OCI-LY3 (cell line): ENCODE results near the gene RALGAPB.

Experiments
- H2AFZ ChIP-seq: fragments of 200-600, 300-600 bp; shearing (Covaris generic); 2 replicates; pipeline ENCODE4 v1.6.0; 2014; ENCODE audit warnings: antibody characterized with exemption, low read depth, low read length
- H3K27ac ChIP-seq: fragments of 200-600, 300-600 bp; sonication (generic); 2 replicates; pipeline ENCODE4 v1.5.1; 2014; ENCODE audit warnings: mild to moderate bottlenecking, low read length, moderate library complexity, mixed read lengths
- H3K27me3 ChIP-seq: fragments of 200-600, 300-600 bp; sonication (generic); 2 replicates; pipeline ENCODE4 v1.6.1; 2014; ENCODE audit warnings: low read depth, low read length, mixed read lengths
- H3K36me3 ChIP-seq: fragments of 200-600, 300-600 bp; sonication (generic); replicated peaks from 2 replicates; pipeline ENCODE3; 2014; ENCODE audit warnings: low read depth, low read length, mixed read lengths
- H3K4me1 ChIP-seq: fragments of 300-600, 200-600 bp; sonication (generic); 2 replicates; pipeline ENCODE4 v1.6.1; 2014; ENCODE audit warnings: low read length, mixed read lengths
- H3K4me2 ChIP-seq: fragments of 200-600, 300-600 bp; sonication (generic); 2 replicates; pipeline ENCODE4 v1.6.1; 2014; ENCODE audit warnings: low read length, mixed read lengths
- H3K4me3 ChIP-seq: fragments of 300-600, 200-600 bp; sonication (generic); 2 replicates; pipeline ENCODE4 v1.5.1; 2014; ENCODE audit warnings: antibody characterized with exemption, mild to moderate bottlenecking, low read length, moderate library complexity
- H3K79me2 ChIP-seq: fragments of 300-600, 200-600 bp; shearing (Covaris generic); 2 replicates; pipeline ENCODE4 v1.6.1; 2014; ENCODE audit warnings: mild to moderate bottlenecking, low read length, mixed read lengths
- H3K9ac ChIP-seq: fragments of 300-600, 200-600 bp; shearing (Covaris generic); 2 replicates; pipeline ENCODE4 v1.6.0; 2014; ENCODE audit warnings: mild to moderate bottlenecking, low read length, moderate library complexity
- H3K9me3 ChIP-seq: fragments of 200-600, 300-600 bp; shearing (Covaris generic); 2 replicates; pipeline ENCODE4 v1.6.1; 2014; ENCODE audit warnings: low read length, mixed read lengths; ENCODE audit not compliant: insufficient read depth
- H4K20me1 ChIP-seq: fragments of 200-600, 300-600 bp; sonication (generic); 2 replicates; pipeline ENCODE4 v1.6.1; 2016; ENCODE audit warnings: low read length, mixed read lengths; ENCODE audit not compliant: insufficient read depth
- EZH2phosphoT487 ChIP-seq: fragments of 200-600 bp; shearing (Covaris generic); IDR thresholded peaks from 2 replicates; pipeline ENCODE4 v1.6.1; 2018; ENCODE audit warnings: antibody characterized with exemption, mixed run types, low read depth
- TF ChIP-seq, protein P1 (sequence below): fragments of 200-600, 300-600 bp; sonication (generic); IDR thresholded peaks from 2 replicates; pipeline ENCODE4 v1.5.1; 2014; ENCODE audit warnings: antibody characterized with exemption, low read length, low read depth

The RALGAPB gene

DNA sequence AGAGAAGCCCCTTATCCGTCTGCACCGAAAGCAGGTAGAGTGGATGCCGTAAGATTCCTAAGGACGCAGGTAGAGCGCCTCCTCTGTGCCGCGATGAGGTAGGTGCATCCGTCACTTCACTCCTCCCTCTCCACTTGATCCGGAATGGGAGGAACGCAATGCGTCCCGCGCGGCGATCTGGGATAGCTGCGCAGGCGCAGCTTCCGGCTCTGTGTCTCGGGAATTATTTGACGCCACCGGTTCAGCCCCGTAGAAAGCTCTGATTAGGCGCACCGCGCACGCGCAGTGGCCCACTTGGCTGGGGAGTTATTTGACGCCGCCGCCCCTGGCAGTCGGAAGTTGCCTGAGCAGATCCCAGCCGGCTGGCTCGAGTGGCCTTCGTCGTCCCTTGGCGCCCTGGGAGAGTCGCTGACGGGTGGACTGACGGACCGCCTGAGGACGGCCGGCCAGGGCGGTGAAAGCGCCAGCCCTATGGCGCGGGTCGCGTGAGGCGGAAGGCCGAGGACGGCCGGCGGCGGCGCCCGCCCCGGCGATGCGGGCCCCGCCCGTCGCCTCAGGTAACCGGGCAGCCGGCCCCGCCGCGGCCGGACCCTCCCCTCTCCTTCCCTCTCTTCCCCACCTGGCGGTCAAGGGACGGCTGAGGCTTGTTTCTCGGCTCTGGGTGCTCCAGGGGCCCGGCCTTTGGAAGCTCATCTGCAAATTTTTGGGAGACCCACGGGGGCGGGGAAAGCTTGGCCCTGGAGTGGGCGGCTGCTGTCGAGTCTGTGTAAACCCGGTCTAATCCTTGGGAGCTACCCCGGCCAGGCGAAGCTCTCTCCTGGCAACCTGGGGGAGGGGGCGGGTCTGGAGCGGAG, at the start of gene RALGAPB:
Gene RALGAPB (plus strand): TSS at position 331 of the 854 bp plus-strand sequence. CDS start 15,590 bp downstream, outside the sequence.
- H3K27ac ChIP-seq: no peak within 1 kb of the TSS
- TF ChIP-seq, protein P1, sequence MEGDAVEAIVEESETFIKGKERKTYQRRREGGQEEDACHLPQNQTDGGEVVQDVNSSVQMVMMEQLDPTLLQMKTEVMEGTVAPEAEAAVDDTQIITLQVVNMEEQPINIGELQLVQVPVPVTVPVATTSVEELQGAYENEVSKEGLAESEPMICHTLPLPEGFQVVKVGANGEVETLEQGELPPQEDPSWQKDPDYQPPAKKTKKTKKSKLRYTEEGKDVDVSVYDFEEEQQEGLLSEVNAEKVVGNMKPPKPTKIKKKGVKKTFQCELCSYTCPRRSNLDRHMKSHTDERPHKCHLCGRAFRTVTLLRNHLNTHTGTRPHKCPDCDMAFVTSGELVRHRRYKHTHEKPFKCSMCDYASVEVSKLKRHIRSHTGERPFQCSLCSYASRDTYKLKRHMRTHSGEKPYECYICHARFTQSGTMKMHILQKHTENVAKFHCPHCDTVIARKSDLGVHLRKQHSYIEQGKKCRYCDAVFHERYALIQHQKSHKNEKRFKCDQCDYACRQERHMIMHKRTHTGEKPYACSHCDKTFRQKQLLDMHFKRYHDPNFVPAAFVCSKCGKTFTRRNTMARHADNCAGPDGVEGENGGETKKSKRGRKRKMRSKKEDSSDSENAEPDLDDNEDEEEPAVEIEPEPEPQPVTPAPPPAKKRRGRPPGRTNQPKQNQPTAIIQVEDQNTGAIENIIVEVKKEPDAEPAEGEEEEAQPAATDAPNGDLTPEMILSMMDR: peak; percentile 65
- TF ChIP-seq EZH2phosphoT487: no peak
- H3K36me3 ChIP-seq: peaks cover 3% of the 10 kb centered on the region
- peak within 1 kb of the TSS; percentile 98 for H2AFZ ChIP-seq
- peaks cover 20% of the 10 kb centered on the region for H4K20me1 ChIP-seq
- H3K9me3 ChIP-seq: no peaks in the 10 kb centered on the region
- H3K79me2 ChIP-seq: peaks cover 46% of the 10 kb centered on the region
- peak within 1 kb of the TSS; percentile 97 for H3K4me2 ChIP-seq
- H3K9ac ChIP-seq: peak within 1 kb of the TSS; percentile 85
- H3K27me3 ChIP-seq: peaks cover 8% of the 10 kb centered on the region; the same call in 1 of the 2 replicates
- peaks cover 17% of the 10 kb centered on the region for H3K4me1 ChIP-seq
- H3K4me3 ChIP-seq: peak within 1 kb of the TSS; percentile 83

DNA sequence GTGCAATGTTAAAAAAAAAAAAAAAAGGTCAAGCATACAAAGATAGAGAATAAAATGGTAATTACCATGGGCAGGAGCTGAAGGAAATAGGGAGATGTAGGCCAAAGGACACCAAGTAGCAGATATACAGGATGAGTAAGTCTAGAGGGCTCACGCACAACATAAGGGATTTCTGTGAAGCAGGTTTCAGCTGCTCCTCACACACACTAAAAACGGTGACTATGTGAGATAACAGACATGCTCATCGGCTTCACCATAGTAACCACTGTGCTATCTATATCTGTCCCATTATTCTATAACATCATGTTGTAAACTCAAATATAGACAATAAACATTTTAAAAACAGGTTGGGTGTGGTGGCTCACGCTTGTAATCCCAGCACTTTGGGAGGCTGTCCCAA, 49.1 kb upstream of the RALGAPB start:
- Histone ChIP-seq H3K9me3 (no peaks in the 10 kb centered on the region), H3K27me3 (no peaks in the 10 kb centered on the region), H3K27ac (no peak overlapping the region), H3K4me3 (no peak overlapping the region), H3K36me3 (peaks cover 95% of the 10 kb centered on the region), H3K9ac (no peak overlapping the region), H3K79me2 (peaks cover 78% of the 10 kb centered on the region), H2AFZ (no peak overlapping the region), H3K4me1 (no peaks in the 10 kb centered on the region), H3K4me2 (no peak overlapping the region), H4K20me1 (peaks cover 95% of the 10 kb centered on the region)
- no peak for TF ChIP-seq EZH2phosphoT487
- TF ChIP-seq, protein P1: no peak

GRCh38 chr20:38424401-38424800, 48.2 kb upstream of the RALGAPB start:
- Histone ChIP-seq H3K27me3 (no peaks in the 10 kb centered on the region), H3K79me2 (peaks cover 87% of the 10 kb centered on the region), H3K9me3 (no peaks in the 10 kb centered on the region), H3K9ac (no peak overlapping the region), H2AFZ (no peak overlapping the region), H3K36me3 (peaks cover 95% of the 10 kb centered on the region), H3K27ac (no peak overlapping the region), H3K4me3 (no peak overlapping the region), H4K20me1 (peaks cover 98% of the 10 kb centered on the region), H3K4me1 (no peaks in the 10 kb centered on the region), H3K4me2 (no peak overlapping the region)
- TF ChIP-seq, protein P1: no peak
- no peak for TF ChIP-seq EZH2phosphoT487

DNA sequence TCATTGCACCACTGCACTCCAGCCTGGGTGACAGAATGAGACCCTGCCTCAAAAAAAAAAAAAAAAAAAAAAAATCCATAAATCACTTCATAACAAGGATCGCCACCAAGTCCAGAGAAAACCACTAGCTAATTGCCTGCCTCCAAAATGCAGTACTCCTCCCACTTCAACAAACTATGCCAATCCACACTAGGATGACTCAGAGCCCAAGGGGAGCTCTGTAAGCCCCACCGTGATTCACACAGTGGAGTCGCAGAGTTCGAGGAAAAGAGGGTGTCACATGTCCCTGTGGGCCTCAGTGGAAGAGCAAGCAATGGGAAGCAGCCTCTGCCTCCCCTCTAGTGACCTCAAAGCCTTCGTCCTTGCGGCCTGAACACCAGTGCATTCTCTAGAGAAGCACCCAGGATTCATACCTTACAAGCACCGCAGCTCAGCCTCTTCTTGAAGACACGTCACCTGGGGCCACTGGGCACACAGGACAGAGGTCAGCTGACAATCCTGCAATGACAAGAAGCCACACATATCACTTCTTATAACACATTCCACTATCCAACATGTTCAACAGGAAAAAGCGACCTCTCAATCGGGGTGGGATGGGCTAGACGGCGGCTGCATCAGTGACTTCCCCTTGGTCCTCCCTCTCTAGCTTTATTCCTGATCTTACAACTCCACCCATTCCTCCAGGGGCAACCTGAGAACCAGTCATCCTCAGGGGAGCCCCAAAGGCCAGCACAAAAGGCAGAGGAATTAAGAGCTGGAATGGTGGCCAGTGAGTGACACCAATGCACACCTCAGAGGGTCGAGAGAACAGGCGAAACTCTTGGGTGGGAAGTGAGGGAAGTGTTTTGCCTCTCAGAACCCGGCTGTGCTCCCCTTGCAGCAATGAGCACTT, 46.4 kb upstream of the RALGAPB start:
- Histone ChIP-seq H3K9ac (no peak overlapping the region), H3K79me2 (peaks cover 95% of the 10 kb centered on the region), H3K27me3 (no peaks in the 10 kb centered on the region), H3K9me3 (no peaks in the 10 kb centered on the region), H3K27ac (no peak overlapping the region), H3K4me3 (no peak overlapping the region), H3K36me3 (peaks cover 90% of the 10 kb centered on the region), H4K20me1 (peaks cover 95% of the 10 kb centered on the region), H2AFZ (no peak overlapping the region), H3K4me2 (no peak overlapping the region), H3K4me1 (no peaks in the 10 kb centered on the region)
- TF ChIP-seq, protein P1: no peak
- no peak for TF ChIP-seq EZH2phosphoT487
